NCI-H69 (cell line): Measurements from ENCODE around the gene TUNAR.

Experiments used
- DNase-seq: peaks from one replicate; lab custom pipeline; 2025; lab: John Stamatoyannopoulos, UW

Gene TUNAR

GRCh38 chr14:95872777-95873176 is 3.9 kb upstream of the TUNAR start:
- no peak for DNase-seq

GRCh38 chr14:95875831-95876760 is 536 bp upstream of the TUNAR start:
- DNase-seq, result peak; percentile 94

GRCh38 chr14:95877633-95878032 is 1.0 kb downstream of the TUNAR start:
- peak; percentile 40 for DNase-seq

GRCh38 chr14:95884377-95884776 is 7.7 kb downstream of the TUNAR start:
- no peak for DNase-seq

GRCh38 chr14:95885278-95885677 is 8.6 kb downstream of the TUNAR start:
- DNase-seq, result no peak

GRCh38 chr14:95885866-95886265 is 9.2 kb downstream of the TUNAR start:
- DNase-seq, result no peak

GRCh38 chr14:95886366-95887056 is 9.9 kb downstream of the TUNAR start:
- peak; percentile 24 for DNase-seq

GRCh38 chr14:95887351-95887750 is 10.7 kb downstream of the TUNAR start:
- no peak for DNase-seq

- DNase-seq, result no peak
These were observed 12.8 kb downstream of the TUNAR start for GRCh38 chr14:95889236-95889979.

GRCh38 chr14:95891742-95892141 is 15.1 kb downstream of the TUNAR start:
- no peak for DNase-seq

GRCh38 chr14:95892142-95892541 is 15.5 kb downstream of the TUNAR start:
- DNase-seq, result no peak

GRCh38 chr14:95895720-95896119 is 19.1 kb downstream of the TUNAR start:
- peak; percentile 58 for DNase-seq

GRCh38 chr14:95896498-95897135 is 20.0 kb downstream of the TUNAR start:
- DNase-seq, result no peak

GRCh38 chr14:95897280-95897679 is 20.6 kb downstream of the TUNAR start:
- DNase-seq, result no peak

GRCh38 chr14:95901054-95901453 is 24.4 kb downstream of the TUNAR start:
- no peak for DNase-seq

GRCh38 chr14:95902273-95902826 is 25.7 kb downstream of the TUNAR start:
- DNase-seq, result no peak

- no peak for DNase-seq
These were observed 26.5 kb downstream of the TUNAR start for GRCh38 chr14:95903165-95903564.

- peak; percentile 83 for DNase-seq
These were observed 27.0 kb downstream of the TUNAR start for GRCh38 chr14:95903616-95904107.

GRCh38 chr14:95906591-95906990 is 30.0 kb downstream of the TUNAR start:
- no peak for DNase-seq

GRCh38 chr14:95910628-95911027 is 34.0 kb downstream of the TUNAR start:
- no peak for DNase-seq

- no peak for DNase-seq
These were observed 34.8 kb downstream of the TUNAR start for GRCh38 chr14:95911456-95911855.
